SK-MEL-5 (cell line): ENCODE measurements around the gene SLC25A45. TPM values are rescaled to one million over a fixed set of nuclear protein-coding genes. Genes with fewer than 3 reads are reported as not detected.
"Not testable (repeated sequence)": the region's sequence is repeated elsewhere in the genome, so short reads cannot be mapped to it uniquely, and the experiment has no call there.

Experiments used
- DNase-seq: peaks from one replicate; pipeline ENCODE4 v3.0.0-alpha.2; 2016; ENCODE audit warnings: low read depth, low spot score
- in situ Hi-C: cut with HindIII; loops from 2 replicates; pipeline ENCODE4 v1.10.0; 2016; ENCODE audit warnings: low sequenced_read_pairs, high pct_unique_total_duplicates, low pct_unique_long_range_greater_than_20kb
- total RNA-seq: library from RNA; depleted of rRNA; stranded (reverse); fragments of >200 nt; shearing (Covaris generic); gene quantifications from 2 replicates; pipeline ENCODE4 v1.2.3, GENCODE V29; 2014

Gene SLC25A45
- total RNA-seq, 1 experiment from 2014 or later, result 3.4 TPM

DNA sequence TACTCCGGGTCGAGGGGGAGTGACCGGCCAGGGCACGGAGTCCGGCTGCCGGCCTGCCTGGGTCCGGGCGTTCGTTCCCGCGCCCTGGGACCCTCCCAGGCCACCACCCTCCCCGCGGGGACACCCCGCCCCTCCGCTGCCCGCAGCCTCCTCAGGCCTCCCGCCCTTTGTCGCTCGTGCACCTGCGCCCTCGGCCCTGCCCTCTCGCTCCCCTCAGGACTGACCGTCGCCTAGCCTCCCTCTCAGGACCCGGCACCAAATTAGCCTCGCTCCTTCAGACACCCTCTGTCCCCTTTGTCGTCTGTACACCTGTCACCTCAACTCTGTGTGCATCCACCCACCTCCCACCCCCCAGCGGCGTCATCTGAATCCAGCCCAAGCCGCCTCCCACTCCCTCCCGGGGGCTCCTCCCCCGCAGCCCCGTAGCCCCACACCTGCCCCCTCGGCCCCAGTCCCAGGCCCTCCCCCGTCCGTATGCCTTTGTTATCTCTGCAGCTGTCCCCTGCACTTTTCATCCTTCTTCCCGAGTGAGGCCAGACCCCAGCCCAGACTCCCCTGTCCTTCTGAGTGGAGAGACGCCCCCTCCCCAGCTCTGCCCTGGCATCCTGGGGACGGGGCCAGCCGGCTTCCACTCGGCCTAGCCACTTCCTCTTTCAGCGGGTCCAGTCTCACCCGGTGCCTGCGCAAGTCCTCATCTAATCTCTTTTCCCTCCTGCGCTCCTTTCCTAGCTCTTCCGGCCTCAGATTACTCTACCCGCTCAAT, 27.3 kb downstream of the SLC25A45 start:
- DNase-seq, result no peak
- in situ Hi-C loops, result no loop called here

DNA sequence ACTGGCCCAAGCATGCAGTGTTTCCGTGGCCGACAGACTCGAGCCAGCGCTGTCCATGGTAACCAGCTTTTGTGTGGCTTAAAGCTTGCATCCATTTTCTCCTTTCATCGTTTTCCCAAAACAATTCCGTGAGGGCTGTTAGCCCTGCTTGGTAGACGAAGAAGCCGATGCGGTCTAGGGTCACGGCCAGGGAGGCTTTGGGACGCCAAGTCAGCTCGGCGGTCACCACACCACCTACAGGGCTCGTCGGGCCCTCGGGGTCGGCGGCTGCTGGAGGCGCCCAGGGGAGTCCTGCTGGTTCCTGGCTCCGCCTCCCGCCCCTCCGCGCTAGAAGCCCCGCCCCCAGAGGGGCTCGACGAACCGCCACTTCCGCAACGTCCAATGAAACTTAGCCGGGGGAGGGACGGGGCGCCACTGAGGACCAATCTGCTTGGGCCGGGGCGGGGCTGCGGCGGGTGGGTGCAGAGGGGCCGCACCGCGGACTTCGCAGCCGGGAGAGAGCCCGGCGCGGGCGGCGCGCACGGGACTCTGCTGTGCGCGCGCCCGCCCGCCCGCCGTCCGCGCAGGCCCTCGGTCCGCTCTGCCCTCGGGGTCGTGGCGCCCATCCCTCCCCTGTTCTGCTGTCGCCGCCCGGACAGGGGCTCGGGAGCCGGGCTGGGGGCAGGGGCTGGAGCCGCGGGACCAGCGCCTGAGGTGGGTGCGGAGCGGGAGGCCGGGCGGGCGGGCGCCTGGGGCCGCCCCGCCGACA, 28.0 kb downstream of the SLC25A45 start, which contains the start of gene TIGD3:
Gene TIGD3, plus strand, starts transcription at position 487 of the 748 bp plus-strand sequence. CDS start 1,058 bp downstream, outside the sequence.
- peak; percentile 92 for DNase-seq
- in situ Hi-C loops, result no loop called here

DNA sequence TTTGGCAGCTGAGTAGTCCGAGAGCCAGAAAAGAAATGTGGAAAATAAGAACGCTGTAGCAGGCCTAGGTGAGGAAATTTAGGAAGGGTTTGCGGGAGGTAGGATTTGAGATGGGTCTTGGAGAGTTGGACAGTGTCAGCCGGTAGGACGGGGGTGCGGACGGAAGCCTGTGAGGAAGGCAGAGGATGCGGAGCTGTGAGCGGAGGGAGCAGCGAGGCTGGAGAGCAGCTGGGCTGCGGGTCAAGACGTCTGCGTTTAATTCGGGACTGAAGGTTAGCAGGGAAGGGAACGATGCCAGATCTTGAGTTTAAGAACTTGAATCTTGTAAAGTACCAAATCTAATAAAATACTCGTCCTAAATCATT, 28.6 kb downstream of the SLC25A45 start:
- no peak for DNase-seq
- in situ Hi-C loops, result no loop called here

DNA sequence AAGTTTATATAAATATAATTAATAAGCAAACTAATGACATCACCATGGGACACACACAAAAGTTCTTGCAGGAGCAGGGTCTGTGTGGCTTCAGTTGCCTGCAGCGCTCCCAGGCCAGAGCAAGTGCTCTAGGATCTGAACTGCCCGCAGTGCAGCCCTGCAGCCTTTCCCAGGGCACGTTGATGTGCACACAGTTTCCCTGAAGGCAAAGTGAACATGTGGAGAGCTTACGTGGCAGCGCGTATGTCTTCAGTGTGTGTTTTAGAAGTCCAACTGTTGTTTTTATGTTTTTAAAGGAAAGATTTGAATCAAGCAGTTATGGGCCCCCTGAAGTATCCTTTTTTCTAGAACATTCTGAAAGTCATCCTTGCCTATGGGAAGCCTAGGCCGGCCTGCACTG, 29.1 kb downstream of the SLC25A45 start:
- in situ Hi-C loops, result no loop called here
- DNase-seq, result no peak

DNA sequence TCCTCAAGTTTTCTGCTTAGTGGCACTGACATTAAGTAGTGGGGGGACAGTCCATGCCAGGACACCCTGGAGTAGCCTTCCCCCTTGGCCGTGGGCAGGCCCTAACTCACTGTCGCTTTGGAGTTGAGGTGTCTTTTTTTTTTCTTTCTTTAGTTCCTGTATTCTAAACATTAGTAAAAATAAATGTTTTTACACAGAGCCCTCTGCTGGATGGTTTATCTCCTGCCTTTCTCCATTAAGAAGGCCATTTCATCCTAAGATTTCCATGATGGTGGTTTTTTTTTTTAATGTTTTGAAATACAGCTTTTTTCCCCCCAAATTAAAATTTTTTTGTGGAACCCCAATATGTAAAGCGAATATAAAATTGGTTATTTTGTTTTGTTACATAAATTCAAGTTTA, 29.7 kb downstream of the SLC25A45 start:
- peak; percentile 15 for DNase-seq
- in situ Hi-C loops, result no loop called here

DNA sequence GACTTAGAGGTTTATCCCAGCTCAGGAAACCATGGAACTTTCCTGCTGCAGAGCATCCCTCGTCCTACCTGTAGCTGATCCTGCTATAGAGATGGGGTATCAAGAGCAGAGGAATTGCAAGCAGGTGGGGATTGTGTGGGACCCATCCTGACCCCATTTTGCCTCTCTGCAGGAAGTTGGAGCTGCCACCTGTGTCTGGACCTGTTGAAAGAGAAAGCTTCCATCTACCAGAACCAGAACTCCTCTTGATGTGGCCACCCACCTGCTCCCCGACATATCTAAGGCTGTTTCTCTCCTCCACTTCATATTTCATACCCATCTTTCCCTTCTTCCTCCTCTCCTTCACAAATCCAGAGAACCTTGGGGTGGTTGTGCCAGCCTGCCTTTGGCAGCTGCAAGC, 30.9 kb downstream of the SLC25A45 start:
- DNase-seq, result no peak
- in situ Hi-C loops, result no loop called here

DNA sequence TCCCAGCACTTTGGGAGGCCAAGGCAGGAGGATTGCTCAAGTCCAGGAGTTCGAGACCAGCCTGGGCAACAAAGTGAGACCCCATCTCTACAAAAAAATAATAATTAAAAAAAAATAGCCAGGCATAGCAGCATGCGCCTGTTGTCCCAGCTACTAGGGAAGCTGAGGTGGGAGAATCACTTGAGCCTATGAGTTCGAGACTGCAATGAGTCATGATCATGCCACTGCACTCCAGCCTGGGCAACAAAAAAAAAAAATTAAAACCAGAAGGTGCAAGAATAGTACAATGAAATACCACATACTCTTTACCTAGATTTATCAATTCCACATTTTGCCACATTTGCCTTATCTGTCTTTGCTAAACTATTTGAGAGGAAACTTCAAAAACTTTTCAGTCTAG, 40.6 kb downstream of the SLC25A45 start:
- in situ Hi-C loops, result no loop called here
- DNase-seq, result no peak

DNA sequence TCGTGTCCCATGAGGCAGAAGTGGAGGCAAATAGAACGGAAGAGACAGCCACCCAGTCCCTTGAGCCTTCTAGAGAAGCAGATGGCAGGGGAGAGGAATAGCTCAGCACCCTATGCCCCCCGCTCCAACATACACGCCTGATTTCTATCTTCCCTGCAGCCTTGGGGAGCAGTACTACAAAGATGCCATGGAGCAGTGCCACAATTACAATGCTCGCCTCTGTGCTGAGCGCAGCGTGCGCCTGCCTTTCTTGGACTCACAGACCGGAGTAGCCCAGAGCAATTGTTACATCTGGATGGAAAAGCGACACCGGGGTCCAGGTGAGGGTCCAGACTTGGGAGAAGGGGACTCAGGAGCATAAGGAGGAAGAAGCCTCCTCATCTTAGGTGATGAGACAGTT, 42.2 kb downstream of the SLC25A45 start:
- in situ Hi-C loops, result no loop called here
- no peak for DNase-seq

DNA sequence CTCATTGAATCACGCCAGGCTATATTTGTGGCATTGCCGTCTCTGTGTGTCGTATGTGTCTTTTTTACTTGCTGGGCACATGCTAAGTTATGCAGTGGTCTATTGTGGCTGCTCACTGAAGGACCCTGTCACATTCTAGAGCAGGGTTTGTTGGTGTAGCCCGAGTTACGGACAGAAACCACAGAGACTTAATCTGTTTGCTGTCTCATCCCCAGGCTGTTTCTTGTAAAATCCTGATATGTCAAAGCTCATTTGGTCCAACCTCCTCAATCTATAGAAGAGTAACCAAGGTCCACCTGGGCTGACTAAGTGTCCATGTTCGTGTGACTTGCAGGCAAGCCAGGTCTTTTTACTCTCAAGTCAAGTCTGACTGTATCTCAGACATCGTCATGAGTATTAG, 43.8 kb downstream of the SLC25A45 start:
- in situ Hi-C loops, result no loop called here
- no peak for DNase-seq

DNA sequence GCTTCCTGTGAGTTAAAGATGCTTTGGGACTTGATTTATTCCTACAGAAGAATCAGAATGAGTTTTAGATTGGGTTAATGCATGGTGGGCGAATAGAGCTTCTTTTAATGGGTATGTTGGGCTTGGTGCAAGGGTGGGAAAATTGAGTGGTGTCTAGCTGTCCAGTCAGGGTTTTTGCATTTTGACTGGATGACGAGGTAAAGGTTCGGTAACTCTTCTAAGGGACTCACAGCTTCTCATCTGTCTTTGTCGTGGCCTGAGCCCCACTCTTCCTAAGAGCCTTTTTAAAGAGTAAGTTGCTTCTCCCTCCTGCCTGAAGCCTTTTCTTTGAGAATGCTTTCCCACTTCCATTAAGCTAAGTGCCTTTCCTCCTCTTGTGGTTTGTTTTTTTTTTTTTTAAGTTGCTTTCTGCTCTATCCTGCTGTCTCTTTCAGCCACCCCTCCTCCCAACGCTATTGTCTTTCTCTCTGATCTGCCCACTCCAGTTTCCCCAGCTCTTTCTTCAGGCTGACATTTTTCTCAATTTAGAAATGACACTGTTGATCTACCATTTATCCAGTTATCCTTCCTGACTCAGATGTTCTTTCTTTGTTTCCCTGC, 47.6 kb downstream of the SLC25A45 start:
- DNase-seq, result no peak
- in situ Hi-C loops, result no loop called here

DNA sequence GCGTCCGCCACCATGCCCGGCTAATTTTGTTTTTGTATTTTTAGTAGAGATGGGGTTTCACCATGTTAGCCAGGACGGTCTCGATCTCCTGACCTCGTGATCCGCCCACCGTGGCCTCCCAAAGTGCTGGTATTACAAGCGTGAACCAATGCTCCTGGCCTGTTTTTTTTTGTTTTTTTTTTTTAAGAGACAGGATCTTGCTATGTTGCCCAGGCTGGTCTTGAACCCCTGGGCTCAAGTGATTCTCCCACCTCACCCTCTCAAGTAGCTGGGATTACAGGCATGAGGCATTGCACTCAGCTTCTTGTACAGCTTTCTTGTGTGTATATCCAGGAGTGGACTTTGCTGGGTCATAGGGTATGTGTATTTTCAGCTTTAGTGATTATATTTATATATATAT, 49.9 kb downstream of the SLC25A45 start:
- in situ Hi-C loops, DNase-seq: not testable (repeated sequence)

DNA sequence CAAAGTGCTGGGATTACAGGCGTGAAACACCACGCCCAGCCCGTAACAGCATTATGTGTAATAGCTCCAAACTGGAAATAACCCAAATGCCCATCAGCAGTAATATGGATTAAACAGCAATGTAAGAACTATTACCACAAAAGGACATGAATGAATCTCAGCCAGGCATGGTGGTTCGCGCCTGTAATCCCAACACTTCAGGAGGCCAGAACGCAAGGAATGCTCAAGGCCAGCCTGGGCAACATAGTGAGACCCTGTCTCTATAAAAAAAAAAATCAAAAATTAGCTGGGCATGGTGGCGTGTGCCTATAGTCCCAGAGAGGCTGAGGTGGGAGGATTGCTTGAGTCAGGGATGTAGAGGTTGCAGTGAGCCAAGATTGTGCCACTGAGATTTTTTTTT, 51.9 kb downstream of the SLC25A45 start:
- in situ Hi-C loops, result no loop called here
- no peak for DNase-seq

DNA sequence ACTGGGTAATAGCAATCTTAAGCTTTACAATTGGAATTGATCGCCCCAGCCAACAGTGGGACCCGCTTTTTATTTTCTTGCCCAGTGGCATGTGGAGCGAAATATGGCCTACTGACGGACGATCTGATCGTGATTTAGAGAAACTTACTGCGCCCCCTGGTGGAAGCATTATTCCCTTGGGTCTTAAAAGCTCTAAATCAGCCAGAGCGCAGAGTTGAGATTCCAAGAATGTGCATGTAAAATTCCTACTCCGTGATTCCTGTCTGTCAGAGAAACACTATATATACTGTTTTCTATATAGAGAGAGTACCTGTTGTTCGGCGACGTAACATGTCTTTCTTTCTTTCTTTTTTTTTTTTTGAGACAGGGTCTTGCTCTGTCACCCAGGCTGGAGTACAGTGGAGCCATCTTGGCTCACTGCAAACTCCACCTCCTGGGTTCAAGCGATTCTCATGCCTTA, 52.5 kb downstream of the SLC25A45 start:
- DNase-seq, result peak; percentile 89
- in situ Hi-C loops, result no loop called here

DNA sequence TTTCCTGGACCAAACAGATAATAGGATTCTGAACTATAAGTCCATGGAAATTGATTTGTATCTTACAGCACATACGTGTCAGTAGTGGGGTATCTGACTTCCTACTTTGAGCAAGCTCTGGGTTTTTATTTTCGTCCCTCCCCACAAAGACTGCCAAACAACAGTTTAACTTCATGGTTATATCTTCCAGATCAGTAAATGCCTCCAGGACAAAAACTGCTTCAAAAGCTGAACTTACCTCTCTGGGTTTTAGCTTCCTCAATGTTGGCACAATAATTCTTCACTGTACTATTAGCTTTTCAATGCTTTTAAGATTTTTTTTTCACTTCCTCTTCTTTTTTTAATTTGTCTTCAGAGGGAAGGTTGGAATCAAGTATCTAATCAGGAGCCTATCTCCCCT, 53.0 kb downstream of the SLC25A45 start:
- in situ Hi-C loops, result no loop called here
- DNase-seq, result no peak

DNA sequence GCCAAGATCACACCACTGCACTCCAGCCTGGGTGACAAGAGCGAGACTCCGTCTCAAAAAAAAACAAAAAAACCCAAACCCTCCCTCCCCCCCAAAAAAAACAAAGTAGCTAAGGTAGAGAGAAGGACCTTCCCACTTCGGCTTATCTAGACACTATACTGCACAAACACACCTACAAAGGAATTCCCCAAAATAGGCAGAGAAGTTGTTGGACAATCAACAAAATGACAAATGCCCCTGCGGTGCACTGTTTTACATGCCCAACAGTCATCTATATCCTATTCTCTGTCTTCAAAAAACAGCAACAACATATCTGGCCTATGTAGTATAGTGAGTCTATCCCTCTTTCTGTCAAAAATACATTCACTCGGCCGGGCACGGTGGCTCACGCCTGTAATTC, 55.4 kb downstream of the SLC25A45 start:
- no peak for DNase-seq
- in situ Hi-C loops, result no loop called here

DNA sequence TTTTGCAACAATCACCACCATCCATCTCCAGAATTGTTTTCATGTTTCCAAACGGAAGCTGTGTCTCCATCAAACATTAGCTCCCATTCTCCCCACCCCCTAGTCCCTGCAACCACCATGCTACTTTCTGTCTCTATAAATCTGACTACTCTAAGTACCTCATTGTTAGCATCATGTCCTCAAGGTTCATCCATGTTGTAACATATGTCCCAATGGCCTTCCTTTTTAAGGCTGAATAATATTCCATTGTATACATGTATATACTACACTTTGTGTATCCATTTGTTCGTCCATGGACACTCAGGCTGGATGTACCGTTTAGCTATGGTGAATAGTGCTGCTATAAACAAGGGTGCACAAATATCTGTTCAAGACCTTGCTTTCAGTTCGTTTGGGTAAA, 57.0 kb downstream of the SLC25A45 start:
- in situ Hi-C loops, result no loop called here
- DNase-seq, result no peak
